ENCODE measurements around the gene MACO1.

Gene MACO1

DNA sequence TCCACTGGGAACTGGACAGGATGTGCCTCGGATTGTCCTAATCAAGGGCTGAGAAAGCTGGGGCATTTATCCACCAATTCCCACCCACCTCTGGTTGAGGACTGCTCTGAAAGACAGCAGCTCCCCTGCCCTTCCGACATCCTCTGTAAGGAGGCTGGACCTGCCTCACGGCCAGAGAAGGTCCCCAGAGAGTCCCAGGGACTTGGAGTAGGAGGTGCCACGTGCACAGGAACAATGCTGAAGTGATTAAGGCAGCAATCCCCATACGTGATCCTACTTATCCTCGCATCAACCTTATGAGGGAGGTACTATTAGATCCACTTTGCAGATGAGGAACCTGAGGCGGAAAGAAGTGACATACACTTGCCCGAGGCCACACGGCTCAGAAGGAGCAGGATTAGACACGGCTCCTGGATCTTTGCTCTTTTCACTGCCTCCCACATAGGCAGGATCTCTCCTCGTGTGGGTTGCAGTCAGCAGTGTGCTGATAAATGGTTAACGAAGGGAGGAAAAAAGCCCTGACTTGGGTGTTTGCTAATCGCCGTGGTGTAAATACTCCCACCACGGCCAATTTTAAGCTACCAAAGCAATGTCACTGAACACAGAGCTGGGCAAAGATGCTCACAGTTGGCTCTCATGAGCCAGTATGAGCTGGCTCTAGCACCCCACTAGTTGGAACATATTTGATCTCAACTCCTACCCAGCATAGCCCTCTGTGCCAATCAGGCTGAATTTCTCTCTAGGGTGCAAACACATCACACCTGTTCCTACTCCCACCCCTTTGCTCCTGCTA is 94.1 kb downstream of the MACO1 start:
- no peak for TF ChIP-seq FOXP2 (optimal IDR thresholded peaks at IDR 0.05; ENCODE audit: control extremely low read depth, extremely low read length, insufficient read depth)
- TF ChIP-seq EZH2 (IDR thresholded peaks at IDR 0.05): no peak
- no peak for TF ChIP-seq POLR2AphosphoS5 (IDR thresholded peaks at IDR 0.05; ENCODE audit: borderline replicate concordance, low read depth, low read length)
- Histone ChIP-seq H3K4me3 (no peak overlapping the region), H3K9me3 (ENCODE audit: low read depth, low read length) (no peaks in the 10 kb centered on the region), H3K27ac (no peak overlapping the region), H3K36me3 (ENCODE audit: insufficient read depth, low read length) (no peaks in the 10 kb centered on the region), H3K9ac (ENCODE audit: insufficient read length) (no peak overlapping the region)
- no peak for DNase-seq (ENCODE audit: low read depth, low spot score)

DNA sequence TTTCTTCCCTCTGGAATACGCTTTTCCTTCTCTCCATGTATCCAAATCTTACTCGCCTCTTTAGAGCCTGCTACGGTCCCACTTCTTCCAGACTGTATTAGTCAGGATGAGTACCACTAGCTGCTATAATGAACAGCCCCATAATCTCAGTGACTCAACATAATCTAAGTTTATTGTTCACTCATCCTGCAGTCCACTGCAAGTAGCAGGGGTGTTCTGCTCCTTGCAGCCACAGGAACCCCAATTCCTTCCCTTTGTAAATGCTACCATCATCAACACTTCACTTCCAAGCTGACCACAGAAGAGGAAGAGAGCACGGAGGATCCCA is 94.6 kb downstream of the MACO1 start:
- Histone ChIP-seq H3K27ac (no peak overlapping the region), H3K9me3 (ENCODE audit: low read depth, low read length) (no peaks in the 10 kb centered on the region), H3K4me3 (no peak overlapping the region), H3K36me3 (ENCODE audit: insufficient read depth, low read length) (no peaks in the 10 kb centered on the region), H3K9ac (ENCODE audit: insufficient read length) (no peak overlapping the region)
- TF ChIP-seq EZH2 (IDR thresholded peaks at IDR 0.05) (no peak), FOXP2 (optimal IDR thresholded peaks at IDR 0.05; ENCODE audit: control extremely low read depth, extremely low read length, insufficient read depth) (no peak), POLR2AphosphoS5 (IDR thresholded peaks at IDR 0.05; ENCODE audit: borderline replicate concordance, low read depth, low read length) (no peak)
- no peak for DNase-seq (ENCODE audit: low read depth, low spot score)

DNA sequence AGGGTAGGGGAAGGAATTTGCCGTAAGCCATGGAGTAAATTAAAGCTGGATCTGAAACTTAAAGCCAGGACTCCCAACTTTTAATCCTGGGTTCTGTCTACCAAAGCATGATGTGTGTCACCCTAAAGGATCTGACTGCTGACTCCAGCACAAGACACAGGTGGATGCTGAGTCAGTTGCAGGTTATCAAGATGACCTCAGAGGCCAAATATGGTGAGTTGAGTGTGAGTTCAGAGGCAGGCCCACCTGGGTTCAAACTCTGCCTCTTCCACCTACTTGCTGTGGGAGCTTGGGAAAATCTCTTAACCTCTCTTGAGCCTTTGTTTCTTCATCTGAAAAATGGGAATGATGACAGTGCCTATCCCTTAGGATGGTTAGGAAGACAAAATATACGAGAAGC is 96.1 kb downstream of the MACO1 start:
- no peak for DNase-seq (ENCODE audit: low read depth, low spot score)
- Histone ChIP-seq H3K36me3 (ENCODE audit: insufficient read depth, low read length) (no peaks in the 10 kb centered on the region), H3K4me3 (no peak overlapping the region), H3K9ac (ENCODE audit: insufficient read length) (no peak overlapping the region), H3K9me3 (ENCODE audit: low read depth, low read length) (no peaks in the 10 kb centered on the region), H3K27ac (no peak overlapping the region)
- TF ChIP-seq EZH2 (IDR thresholded peaks at IDR 0.05) (no peak), FOXP2 (optimal IDR thresholded peaks at IDR 0.05; ENCODE audit: control extremely low read depth, extremely low read length, insufficient read depth) (no peak), POLR2AphosphoS5 (IDR thresholded peaks at IDR 0.05; ENCODE audit: borderline replicate concordance, low read depth, low read length) (no peak)

DNA sequence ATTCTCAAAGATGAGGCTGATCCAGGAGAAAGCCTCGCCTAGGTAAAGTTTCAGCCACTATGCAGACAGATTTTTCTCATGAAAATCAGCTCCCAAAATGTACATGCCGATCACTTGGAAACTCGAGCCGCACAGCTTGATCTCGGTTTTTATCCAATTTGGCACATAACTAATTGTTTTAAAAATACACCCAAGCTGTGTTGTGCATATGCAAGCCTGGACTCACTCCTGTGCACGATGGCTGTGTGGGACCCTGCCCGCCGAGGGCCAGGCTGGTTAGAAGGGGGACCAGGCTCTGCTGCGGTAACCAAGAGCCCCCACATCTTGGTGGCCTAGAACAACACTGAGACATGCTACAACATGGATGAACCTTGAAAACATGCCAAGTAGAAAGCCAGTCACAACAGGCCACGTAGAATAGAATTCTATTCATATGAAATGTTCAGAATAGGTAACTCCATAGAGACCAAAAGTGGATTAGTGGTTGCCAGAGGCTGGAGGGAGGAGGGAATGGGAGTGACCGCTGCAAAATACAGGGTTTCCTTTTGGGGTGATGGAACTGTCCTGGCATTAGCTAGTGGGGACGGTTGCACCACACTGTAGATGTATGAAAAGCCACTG is 96.6 kb downstream of the MACO1 start:
- H3K4me3 ChIP-seq: no peak overlapping the region
- no peak overlapping the region for H3K27ac ChIP-seq
- TF ChIP-seq FOXP2 (optimal IDR thresholded peaks at IDR 0.05; ENCODE audit: control extremely low read depth, extremely low read length, insufficient read depth): no peak
- no peak for TF ChIP-seq EZH2 (IDR thresholded peaks at IDR 0.05)
- TF ChIP-seq POLR2AphosphoS5 (IDR thresholded peaks at IDR 0.05; ENCODE audit: borderline replicate concordance, low read depth, low read length): no peak
- H3K9ac ChIP-seq (ENCODE audit: insufficient read length): no peak overlapping the region
- H3K9me3 ChIP-seq (ENCODE audit: low read depth, low read length): no peaks in the 10 kb centered on the region
- no peak for DNase-seq (ENCODE audit: low read depth, low spot score)
- no peaks in the 10 kb centered on the region for H3K36me3 ChIP-seq (ENCODE audit: insufficient read depth, low read length)

DNA sequence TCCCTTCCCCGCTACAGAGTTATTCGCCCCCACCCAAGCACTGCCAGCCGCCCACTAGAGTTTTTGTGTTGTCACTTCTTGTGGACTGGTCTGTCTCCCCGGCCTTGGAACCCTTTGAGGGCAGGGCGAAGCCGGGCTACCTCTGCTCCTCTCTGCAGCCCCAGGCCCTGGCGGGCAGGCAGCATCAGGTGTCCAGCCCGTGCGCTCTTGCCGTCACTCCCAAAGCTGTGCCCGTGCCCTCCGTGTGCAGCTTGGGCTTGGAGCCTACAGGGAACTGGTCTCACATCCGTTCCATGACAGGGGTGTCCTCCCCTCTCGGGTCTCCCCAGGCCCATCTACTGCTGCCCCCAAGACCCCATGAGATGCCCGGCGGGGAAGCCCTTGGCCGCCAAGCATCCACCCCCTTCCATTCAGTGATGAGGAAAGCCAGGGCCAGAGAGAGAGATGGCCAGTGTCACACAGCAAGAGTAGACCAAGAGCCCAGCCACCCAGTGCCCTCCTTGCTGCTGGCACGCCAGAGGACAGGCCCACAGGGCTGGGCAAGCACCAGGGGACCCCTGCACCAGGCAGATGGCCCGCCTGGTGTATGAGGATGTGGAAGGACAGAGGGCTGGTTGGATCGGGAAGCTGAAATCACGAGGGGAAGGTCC is 97.4 kb downstream of the MACO1 start:
- Histone ChIP-seq H3K9ac (ENCODE audit: insufficient read length) (no peak overlapping the region), H3K9me3 (ENCODE audit: low read depth, low read length) (no peaks in the 10 kb centered on the region), H3K4me3 (no peak overlapping the region), H3K36me3 (ENCODE audit: insufficient read depth, low read length) (no peaks in the 10 kb centered on the region), H3K27ac (no peak overlapping the region)
- DNase-seq (ENCODE audit: low read depth, low spot score): no peak
- TF ChIP-seq EZH2 (IDR thresholded peaks at IDR 0.05): no peak
- TF ChIP-seq POLR2AphosphoS5 (IDR thresholded peaks at IDR 0.05; ENCODE audit: borderline replicate concordance, low read depth, low read length): no peak
- no peak for TF ChIP-seq FOXP2 (optimal IDR thresholded peaks at IDR 0.05; ENCODE audit: control extremely low read depth, extremely low read length, insufficient read depth)

DNA sequence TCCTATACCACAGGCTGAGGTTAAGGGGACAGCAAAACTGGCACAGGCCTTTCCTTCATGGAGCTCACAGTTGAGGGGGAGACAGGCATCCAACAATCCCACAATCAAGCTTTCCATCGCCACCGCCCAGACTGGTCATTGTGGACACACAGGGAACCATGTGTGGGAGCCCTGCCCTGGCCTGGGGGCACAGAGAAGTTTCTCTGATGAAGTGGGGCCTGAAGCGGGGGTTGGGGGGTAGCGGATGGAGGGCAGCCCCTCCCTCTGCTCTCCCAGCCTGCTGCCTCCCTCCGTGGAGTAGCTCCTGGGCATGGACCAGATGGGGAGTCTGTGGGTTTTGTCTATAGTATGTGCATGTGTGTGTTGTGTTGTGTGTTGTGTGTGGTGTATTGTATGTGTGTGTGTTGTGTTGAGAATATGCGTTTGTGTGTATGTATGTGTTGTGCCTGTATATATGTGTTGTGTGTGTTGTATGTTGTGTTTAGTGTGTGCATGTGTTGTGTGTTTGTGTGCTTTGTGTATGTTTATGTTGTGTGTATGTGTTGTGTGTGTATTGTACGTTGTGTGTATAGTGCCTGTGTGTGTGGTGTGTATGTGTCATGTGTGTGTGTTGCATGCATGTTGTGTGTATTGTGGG is 98.3 kb downstream of the MACO1 start:
- H3K9me3 ChIP-seq (ENCODE audit: low read depth, low read length): no peaks in the 10 kb centered on the region
- no peak overlapping the region for H3K4me3 ChIP-seq
- H3K27ac ChIP-seq: no peak overlapping the region
- no peaks in the 10 kb centered on the region for H3K36me3 ChIP-seq (ENCODE audit: insufficient read depth, low read length)
- H3K9ac ChIP-seq (ENCODE audit: insufficient read length): no peak overlapping the region
- TF ChIP-seq EZH2 (IDR thresholded peaks at IDR 0.05): no peak
- TF ChIP-seq FOXP2 (optimal IDR thresholded peaks at IDR 0.05; ENCODE audit: control extremely low read depth, extremely low read length, insufficient read depth): no peak
- TF ChIP-seq POLR2AphosphoS5 (IDR thresholded peaks at IDR 0.05; ENCODE audit: borderline replicate concordance, low read depth, low read length): no peak
- DNase-seq (ENCODE audit: low read depth, low spot score): no peak

DNA sequence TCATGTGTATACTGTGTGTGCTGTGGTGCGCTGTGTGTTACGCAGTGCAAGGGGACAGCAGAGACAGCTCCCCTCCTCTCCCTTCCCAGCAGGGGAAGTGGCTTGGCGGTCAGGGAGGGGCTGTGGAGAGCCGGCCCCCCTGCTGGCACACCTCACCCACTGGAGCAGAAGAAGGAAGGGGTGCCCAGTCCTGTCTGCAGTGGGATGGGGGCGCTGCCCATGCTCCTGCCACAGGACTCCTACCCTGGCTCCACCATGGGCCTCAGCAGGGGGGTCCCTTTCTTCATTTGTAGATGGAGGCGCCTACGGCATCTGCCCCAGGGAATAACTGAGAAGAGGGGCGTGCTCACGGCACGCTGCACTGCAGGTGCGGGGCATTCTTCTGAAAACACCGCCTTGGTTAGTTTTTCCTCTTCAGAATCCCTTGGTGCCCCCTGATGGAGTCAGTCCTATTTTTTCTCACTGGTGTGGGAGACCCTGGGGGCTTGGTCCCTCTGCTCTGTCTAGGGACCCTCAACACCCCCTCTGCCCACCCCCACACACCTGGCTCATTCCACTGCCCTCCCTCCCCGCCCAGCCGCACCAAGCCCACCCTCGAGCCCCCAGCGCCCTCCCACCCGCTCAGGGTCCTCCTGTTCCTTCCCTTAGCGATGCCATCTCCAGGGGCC is 99.0 kb downstream of the MACO1 start:
- no peaks in the 10 kb centered on the region for H3K36me3 ChIP-seq (ENCODE audit: insufficient read depth, low read length)
- H3K9ac ChIP-seq (ENCODE audit: insufficient read length): no peak overlapping the region
- no peaks in the 10 kb centered on the region for H3K9me3 ChIP-seq (ENCODE audit: low read depth, low read length)
- no peak for TF ChIP-seq FOXP2 (optimal IDR thresholded peaks at IDR 0.05; ENCODE audit: control extremely low read depth, extremely low read length, insufficient read depth)
- no peak for TF ChIP-seq POLR2AphosphoS5 (IDR thresholded peaks at IDR 0.05; ENCODE audit: borderline replicate concordance, low read depth, low read length)
- no peak for TF ChIP-seq EZH2 (IDR thresholded peaks at IDR 0.05)
- H3K4me3 ChIP-seq: no peak overlapping the region
- DNase-seq (ENCODE audit: low read depth, low spot score): no peak
- no peak overlapping the region for H3K27ac ChIP-seq

Measured in SK-N-MC (cell line).